GF-D8 (cell line): ENCODE measurements around the gene ST3GAL3.
A peak's percentile ranks its signal among the peaks of the same experiment; 100 is the strongest.

Experiments
- DNase-seq: peaks from one replicate; lab custom pipeline; 2025; lab: John Stamatoyannopoulos, UW

The ST3GAL3 gene

GRCh38 chr1:43938892-43939587 lies 231.7 kb downstream of the ST3GAL3 start:
- DNase-seq, result no peak

- DNase-seq, result no peak
Observed at GRCh38 chr1:43942411-43942810, 235.1 kb downstream of the ST3GAL3 start.

- DNase-seq, result no peak
Observed at GRCh38 chr1:43944860-43945259, 237.5 kb downstream of the ST3GAL3 start.

GRCh38 chr1:43945674-43946235 lies 238.4 kb downstream of the ST3GAL3 start:
- DNase-seq, result no peak

GRCh38 chr1:43946236-43947060 lies 239.1 kb downstream of the ST3GAL3 start, which contains the start of gene IPO13:
TSS of gene IPO13 (plus strand) at chr1:43946950. CDS start at chr1:43947601, 651 bp downstream.
- peak; percentile 83 for DNase-seq

GRCh38 chr1:43947061-43947873 lies 239.9 kb downstream of the ST3GAL3 start:
- no peak for DNase-seq

- no peak for DNase-seq
Observed at GRCh38 chr1:43947874-43948437, 240.6 kb downstream of the ST3GAL3 start.

- no peak for DNase-seq
Observed at GRCh38 chr1:43949678-43950077, 242.3 kb downstream of the ST3GAL3 start.

GRCh38 chr1:43951021-43951985 lies 244.0 kb downstream of the ST3GAL3 start:
- no peak for DNase-seq

- no peak for DNase-seq
Observed at GRCh38 chr1:43952731-43953346, 245.5 kb downstream of the ST3GAL3 start.

- DNase-seq, result no peak
Observed at GRCh38 chr1:43953361-43953760, 246.0 kb downstream of the ST3GAL3 start.

GRCh38 chr1:43954036-43954435 lies 246.7 kb downstream of the ST3GAL3 start:
- no peak for DNase-seq

- no peak for DNase-seq
Observed at GRCh38 chr1:43956234-43956633, 248.9 kb downstream of the ST3GAL3 start.

- no peak for DNase-seq
Observed at GRCh38 chr1:43957407-43958040, 250.2 kb downstream of the ST3GAL3 start.

GRCh38 chr1:43958351-43959255 lies 251.3 kb downstream of the ST3GAL3 start:
- no peak for DNase-seq

GRCh38 chr1:43960798-43961197 lies 253.5 kb downstream of the ST3GAL3 start:
- no peak for DNase-seq

- no peak for DNase-seq
Observed at GRCh38 chr1:43961692-43962091, 254.4 kb downstream of the ST3GAL3 start.

GRCh38 chr1:43962324-43962723 lies 255.0 kb downstream of the ST3GAL3 start:
- DNase-seq, result no peak

GRCh38 chr1:43963006-43963405 lies 255.7 kb downstream of the ST3GAL3 start:
- no peak for DNase-seq
